GM18526 (cell line): ENCODE results near the gene SLC25A48.

Experiments
- POLR2A ChIP-seq: IDR thresholded peaks from 3 replicates; pipeline ENCODE4 v1.6.1; 2011; ENCODE audit not compliant: insufficient read length; ENCODE audit errors: extremely low read depth

The SLC25A48 gene

GRCh38 chr5:135840959-135841358, 6.5 kb downstream of the SLC25A48 start:
- no peak for TF ChIP-seq POLR2A

GRCh38 chr5:135842737-135843136, 8.3 kb downstream of the SLC25A48 start:
- no peak for TF ChIP-seq POLR2A

GRCh38 chr5:135843571-135844337, 9.3 kb downstream of the SLC25A48 start:
- TF ChIP-seq POLR2A = no peak

GRCh38 chr5:135846311-135846710, 11.8 kb downstream of the SLC25A48 start:
- no peak for TF ChIP-seq POLR2A

GRCh38 chr5:135847976-135848375, 13.5 kb downstream of the SLC25A48 start:
- TF ChIP-seq POLR2A = no peak

- no peak for TF ChIP-seq POLR2A
These were observed 15.8 kb downstream of the SLC25A48 start for GRCh38 chr5:135850231-135850630.

- TF ChIP-seq POLR2A = no peak
These were observed 16.2 kb downstream of the SLC25A48 start for GRCh38 chr5:135850671-135851070.

GRCh38 chr5:135851186-135851914, 16.9 kb downstream of the SLC25A48 start:
- TF ChIP-seq POLR2A = no peak

GRCh38 chr5:135851915-135852845, 17.7 kb downstream of the SLC25A48 start:
- TF ChIP-seq POLR2A = no peak

- no peak for TF ChIP-seq POLR2A
These were observed 23.3 kb downstream of the SLC25A48 start for GRCh38 chr5:135857630-135858311.

GRCh38 chr5:135859641-135860040, 25.2 kb downstream of the SLC25A48 start:
- no peak for TF ChIP-seq POLR2A

- no peak for TF ChIP-seq POLR2A
These were observed 27.2 kb downstream of the SLC25A48 start for GRCh38 chr5:135861641-135862040.

GRCh38 chr5:135862086-135862485, 27.6 kb downstream of the SLC25A48 start:
- TF ChIP-seq POLR2A = no peak

GRCh38 chr5:135862744-135863143, 28.3 kb downstream of the SLC25A48 start:
- TF ChIP-seq POLR2A = no peak
